GM12878 (cell line): Measurements from ENCODE around the gene FRAS1.
A peak's percentile ranks its signal among the peaks of the same experiment; 100 is the strongest.

ENCODE experiments used
- CHD2 ChIP-seq: IDR thresholded peaks from 2 replicates; pipeline ENCODE4 v1.6.1; 2011; ENCODE audit warnings: low read depth, low read length, improper control_type of control experiment, borderline replicate concordance
- CTCF ChIP-seq, 3 experiments: IDR thresholded peaks in 2 of 3; conservative IDR thresholded peaks in 1 of 3; 2 replicates each; pipeline ENCODE4 v1.5.1; 2011; ENCODE audit warnings: low read depth in 3 of 3, low read length in 3 of 3, mild to moderate bottlenecking in 3 of 3, control low read depth in 2 of 3, moderate library complexity in 2 of 3, inconsistent platforms in 1 of 3, mixed read lengths in 1 of 3; ENCODE audit not compliant: control insufficient read depth in 2 of 3, insufficient read depth in 1 of 3; ENCODE audit errors: extremely low read depth in 1 of 3
- GABPA ChIP-seq: IDR thresholded peaks from 2 replicates; pipeline ENCODE4 v1.6.1; 2014; ENCODE audit warnings: antibody characterized with exemption, low read depth, mild to moderate bottlenecking, inconsistent platforms
- IRF3 ChIP-seq: fragments of 450-650 bp; IDR thresholded peaks from 2 replicates; pipeline ENCODE4 v1.6.1; 2014; ENCODE audit warnings: mild to moderate bottlenecking
- KDM1A ChIP-seq: fragments of 200-600 bp; sonication (generic); IDR thresholded peaks from 2 replicates; pipeline ENCODE4 v1.6.1; 2016; ENCODE audit warnings: borderline replicate concordance
- NFYB ChIP-seq: IDR thresholded peaks from 2 replicates; pipeline ENCODE4 v1.6.1; 2011; ENCODE audit warnings: low read depth, mild to moderate bottlenecking, low read length, improper control_type of control experiment, moderate library complexity; ENCODE audit not compliant: insufficient read depth
- POLR2A ChIP-seq: IDR thresholded peaks from 2 replicates; pipeline ENCODE4 v1.6.1; 2011; ENCODE audit warnings: low read depth, mild to moderate bottlenecking, low read length
- POLR2AphosphoS2 ChIP-seq: IDR thresholded peaks from 2 replicates; pipeline ENCODE4 v1.6.1; 2011; ENCODE audit warnings: low read depth, mild to moderate bottlenecking, low read length, improper control_type of control experiment, moderate library complexity
- RCOR1 ChIP-seq: conservative IDR thresholded peaks from 2 replicates; pipeline ENCODE4 v1.6.1; 2012; ENCODE audit warnings: low read depth, low read length, improper control_type of control experiment
- TAF1 ChIP-seq: IDR thresholded peaks from 2 replicates; pipeline ENCODE4 v1.6.1; 2011; ENCODE audit warnings: mild to moderate bottlenecking, low read depth, low read length, borderline replicate concordance
- TCF3 ChIP-seq: IDR thresholded peaks from 2 replicates; pipeline ENCODE4 v1.6.1; 2012; ENCODE audit warnings: low read depth, mild to moderate bottlenecking, low read length, borderline replicate concordance; ENCODE audit not compliant: insufficient read depth

GRCh38 chr4:78493731-78494130 is 436.6 kb downstream of the FRAS1 start:
- TF ChIP-seq CTCF (IDR thresholded peaks at IDR 0.05 in 2 of 3, conservative IDR thresholded peaks at IDR 0.05 in 1 of 3; ENCODE audit: control insufficient read depth in 2 of 3, extremely low read depth in 1 of 3, insufficient read depth in 1 of 3, low read depth in 3 of 3, low read length in 3 of 3) (no peak), CHD2 (no peak), GABPA (no peak), POLR2AphosphoS2 (no peak), TAF1 (no peak), NFYB (0 out of 2 replicates have a peak, but pooled peaks have one; percentile 10), POLR2A (no peak), KDM1A (no peak), RCOR1 (no peak), TCF3 (no peak), IRF3 (no peak)
